CD14-positive monocyte (primary cell): ENCODE data around the gene PIGZ. TPM values are rescaled to one million over a fixed set of nuclear protein-coding genes. Genes with fewer than 3 reads are reported as not detected.

Experiments used
- DNase-seq, 3 donors: peaks; one replicate each; pipeline ENCODE4 v3.0.0-alpha.2; 2011 to 2022
- H2AFZ ChIP-seq: 2 replicates; pipeline ENCODE4 v1.6.0; 2012; ENCODE audit warnings: mild to moderate bottlenecking, low read depth, low read length, inconsistent platforms; ENCODE audit not compliant: insufficient read depth, poor library complexity, severe bottlenecking
- H3K27ac ChIP-seq, 2 donors: 1 replicate in 1 of 2; 2 replicates in 1 of 2; pipeline ENCODE4 v1.5.1; 2012 to 2013; ENCODE audit warnings: low read length in 2 of 2, control low read depth in 1 of 2, inconsistent platforms in 1 of 2, low read depth in 1 of 2, mild to moderate bottlenecking in 1 of 2
- H3K27me3 ChIP-seq, 2 donors: one replicate each; pipeline versions ENCODE4 v1.6.0 to v1.6.1; 2011 to 2013; ENCODE audit warnings: low read length in 2 of 2; ENCODE audit not compliant: control insufficient read depth in 2 of 2, insufficient read depth in 2 of 2
- H3K36me3 ChIP-seq, 2 donors: replicated peaks in 1 of 2; 1 replicate in 1 of 2; 2 replicates in 1 of 2; pipeline versions ENCODE4 v1.5.1 to v1.6.1; 2012 to 2013; ENCODE audit warnings: low read length in 2 of 2, control low read depth in 1 of 2, inconsistent platforms in 1 of 2, mild to moderate bottlenecking in 1 of 2; ENCODE audit not compliant: insufficient read depth in 2 of 2, control insufficient read depth in 1 of 2
- H3K4me1 ChIP-seq, 2 donors: 1 replicate in 1 of 2; 2 replicates in 1 of 2; pipeline versions ENCODE4 v1.5.1 to v1.6.1; 2012 to 2013; ENCODE audit warnings: low read length in 2 of 2, control low read depth in 1 of 2, inconsistent platforms in 1 of 2, mild to moderate bottlenecking in 1 of 2, moderate library complexity in 1 of 2; ENCODE audit not compliant: insufficient read depth in 2 of 2, control insufficient read depth in 1 of 2
- H3K4me2 ChIP-seq: replicated peaks from 2 replicates; pipeline ENCODE3; 2012; ENCODE audit warnings: low read length, moderate library complexity, mild to moderate bottlenecking; ENCODE audit not compliant: poor library complexity, severe bottlenecking; ENCODE audit errors: extremely low read depth
- H3K4me3 ChIP-seq, 3 experiments: fragments of 200-600 bp in 1 of 3; sonication (generic) in 1 of 3; replicated peaks in 1 of 3; 1 replicate in 2 of 3; 2 replicates in 1 of 3; pipeline ENCODE4 v1.5.1; 2011 to 2013; ENCODE audit warnings: low read length in 3 of 3, mild to moderate bottlenecking in 3 of 3, control low read depth in 2 of 3, low read depth in 2 of 3, inconsistent platforms in 1 of 3, moderate library complexity in 1 of 3
- H3K79me2 ChIP-seq: 2 replicates; pipeline ENCODE4 v1.6.0; 2012; ENCODE audit warnings: mild to moderate bottlenecking, control low read depth, inconsistent platforms, low read length, moderate library complexity; ENCODE audit not compliant: insufficient read depth
- H3K9ac ChIP-seq: 2 replicates; pipeline ENCODE4 v1.6.0; 2017; ENCODE audit warnings: low read length, mild to moderate bottlenecking; ENCODE audit not compliant: insufficient read depth, poor library complexity, severe bottlenecking
- H3K9me3 ChIP-seq, 2 donors: replicated peaks in 1 of 2; 1 replicate in 1 of 2; 2 replicates in 1 of 2; pipeline versions ENCODE4 v1.5.1 to v1.6.1; 2012 to 2013; ENCODE audit warnings: low read length in 2 of 2, control low read depth in 1 of 2; ENCODE audit not compliant: control insufficient read depth in 1 of 2, insufficient read depth in 1 of 2
- H4K20me1 ChIP-seq: 2 replicates; pipeline ENCODE4 v1.6.0; 2012; ENCODE audit warnings: mild to moderate bottlenecking, low read length, control low read depth, moderate library complexity; ENCODE audit not compliant: insufficient read depth
- H3K27ac Mint-ChIP-seq, 7 donors: one replicate each; pipeline ENCODE4 v1.8.0; 2020; ENCODE audit warnings: mild to moderate bottlenecking in 7 of 7, mixed read lengths in 7 of 7, moderate library complexity in 6 of 7, inconsistent platforms in 2 of 7
- H3K27me3 Mint-ChIP-seq, 3 donors: one replicate each; pipeline ENCODE4 v1.8.0; 2021 to 2022; ENCODE audit warnings: low read depth in 3 of 3, mild to moderate bottlenecking in 3 of 3, mixed read lengths in 3 of 3, moderate library complexity in 3 of 3, inconsistent platforms in 1 of 3
- H3K36me3 Mint-ChIP-seq, 2 donors: one replicate each; pipeline ENCODE4 v1.8.0; 2020; ENCODE audit warnings: mixed read lengths in 2 of 2, inconsistent platforms in 1 of 2, mild to moderate bottlenecking in 1 of 2
- H3K4me1 Mint-ChIP-seq: one replicate; pipeline ENCODE4 v1.8.0; 2020; ENCODE audit warnings: mild to moderate bottlenecking, mixed read lengths
- H3K4me3 Mint-ChIP-seq, 2 donors: one replicate each; pipeline ENCODE4 v1.8.0; 2020; ENCODE audit warnings: mild to moderate bottlenecking in 2 of 2, mixed read lengths in 2 of 2, moderate library complexity in 1 of 2
- H3K9me3 Mint-ChIP-seq, 7 donors: one replicate each; pipeline ENCODE4 v1.8.0; 2020 to 2022; ENCODE audit warnings: mixed read lengths in 7 of 7, mild to moderate bottlenecking in 6 of 7, moderate library complexity in 6 of 7, inconsistent platforms in 2 of 7
- CTCF ChIP-seq: fragments of 200-600 bp; IDR thresholded peaks from one replicate; pipeline ENCODE4 v1.8.0; 2022; ENCODE audit warnings: antibody characterized with exemption, mild to moderate bottlenecking
- WGBS: methylation state at CpG from one replicate; pipeline ENCODE4 v1.1.5; 2013; ENCODE audit warnings: missing lambda C conversion rate; ENCODE audit not compliant: insufficient coverage; 5-methylcytosine and 5-hydroxymethylcytosine counted together
- intact Hi-C, 2 donors: fragments of 100-400 bp; cut with micrococcal nuclease; formaldehyde crosslinking; loops; one replicate each; pipeline versions ENCODE4 v1.15.0 to v1.15.1; 2023
- polyA plus RNA-seq, 3 donors: library from polyadenylated mRNA; depleted of rRNA in 1 of 3; unstranded in 2 of 3; stranded (reverse) in 1 of 3; fragments of 300-500 nt in 2 of 3; fragments of >200 nt in 1 of 3; fragmentation: Illumina TruSeq in 2 of 3; gene quantifications; 1 replicate in 2 of 3; 2 replicates in 1 of 3; pipeline ENCODE4 v1.2.3, GENCODE V29; 2012 to 2021

PIGZ gene
- polyA plus RNA-seq, 3 donors, result 1.6 to 3.8 (median 1.9) TPM

- intact Hi-C loops, result loop anchor here (5.0 kb wide), 2 partner anchors 74 to 374 kb away; partner anchors contain the start of genes SENP5 (in 2 of the 2), FBXO45 (in 1 of the 2) and WDR53 (in 1 of the 2)
- Mint-ChIP-seq H3K36me3 (peaks cover 27 to 39% of the 10 kb centered on the region in 2 donors), H3K27me3 (peaks cover 0 to 1% (median 0%) of the 10 kb centered on the region in 3 donors), H3K4me3 (peak overlapping the region; percentile 96 to 98), H3K9me3 (peaks cover 0 to 2% (median 0%) of the 10 kb centered on the region in 7 donors), H3K27ac (peak overlapping the region; percentile 93 to 99 (median 97)), H3K4me1 (peaks cover 26% of the 10 kb centered on the region)
- DNase-seq, result peak in 2 of 3 donors; percentile 36 to 61
- peak overlapping the region; percentile 61 to 87 (median 70) for H3K4me3 ChIP-seq
- H3K36me3 ChIP-seq, result peaks cover 22 to 31% of the 10 kb centered on the region in 2 donors
- H2AFZ ChIP-seq, result peak overlapping the region; percentile 85
- H3K4me1 ChIP-seq, result peaks cover 21 to 25% of the 10 kb centered on the region in 2 donors
- H4K20me1 ChIP-seq, result peaks cover 11% of the 10 kb centered on the region
- WGBS, result under 1% methylated on average over 31 of the region's 31 CpGs
- no peaks in the 10 kb centered on the region for H3K27me3 ChIP-seq
- peak overlapping the region; percentile 82 for H3K4me2 ChIP-seq
- peak overlapping the region; percentile 95 for H3K9ac ChIP-seq
- peaks cover 46% of the 10 kb centered on the region for H3K79me2 ChIP-seq
- H3K27ac ChIP-seq, result peak overlapping the region; percentile 90 to 95
- no peaks in the 10 kb centered on the region for H3K9me3 ChIP-seq
- no peak for TF ChIP-seq CTCF
Observed at GRCh38 chr3:196941729-196942225, 26.9 kb downstream of the PIGZ start.

DNA sequence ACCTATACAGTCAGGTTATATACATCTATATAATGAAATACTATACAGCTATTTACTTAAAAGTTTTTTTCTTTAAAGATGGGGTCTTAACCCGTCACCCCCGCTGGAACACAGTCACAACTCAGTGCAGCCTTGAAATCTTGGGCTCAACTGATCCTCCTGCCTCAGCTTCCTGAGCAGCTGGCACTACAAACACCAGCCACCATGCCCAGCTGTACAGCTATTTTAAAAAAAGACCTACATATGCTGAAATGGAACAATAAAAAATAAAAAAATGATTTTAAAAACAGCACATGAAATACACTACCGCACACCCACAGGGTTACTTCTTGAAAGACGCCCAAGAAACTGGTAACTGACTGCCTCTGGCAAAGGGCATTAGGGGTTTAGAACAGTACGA lies 30.1 kb downstream of the PIGZ start:
- Histone ChIP-seq H3K4me2 (no peak overlapping the region), H3K9me3 (no peaks in the 10 kb centered on the region), H3K4me1 (peaks cover 18 to 21% of the 10 kb centered on the region in 2 donors), H3K27me3 (no peaks in the 10 kb centered on the region), H3K4me3 (no peak overlapping the region), H3K27ac (no peak overlapping the region), H4K20me1 (peaks cover 18% of the 10 kb centered on the region), H3K79me2 (peaks cover 42% of the 10 kb centered on the region), H3K9ac (no peak overlapping the region), H3K36me3 (peaks cover 54 to 63% of the 10 kb centered on the region in 2 donors), H2AFZ (no peak overlapping the region)
- no peak for TF ChIP-seq CTCF
- WGBS, result no CpG with 5 or more reads among the region's 5 CpGs
- Mint-ChIP-seq H3K4me3 (no peak overlapping the region), H3K4me1 (peaks cover 22% of the 10 kb centered on the region), H3K36me3 (peaks cover 54 to 61% of the 10 kb centered on the region in 2 donors), H3K27me3 (peaks cover 0 to 1% (median 0%) of the 10 kb centered on the region in 3 donors), H3K27ac (peak overlapping the region in 1 of 7 donors; percentile 11), H3K9me3 (peaks cover 0 to 1% (median 0%) of the 10 kb centered on the region in 7 donors)
- no peak for DNase-seq
- intact Hi-C loops, result no loop called here
